HG03521 (cell line): ENCODE data around the gene C14orf132.

Experiments
- ATAC-seq: cut with Tn5 transposase; IDR thresholded peaks from one replicate; pipeline ENCODE4 v1.9.1; 2021; ENCODE audit warnings: mild to moderate bottlenecking, moderate library complexity; ENCODE audit not compliant: unreplicated experiment

Gene C14orf132

GRCh38 chr14:96096639-96097610 lies 57.8 kb downstream of the C14orf132 start:
- ATAC-seq = no peak

DNA sequence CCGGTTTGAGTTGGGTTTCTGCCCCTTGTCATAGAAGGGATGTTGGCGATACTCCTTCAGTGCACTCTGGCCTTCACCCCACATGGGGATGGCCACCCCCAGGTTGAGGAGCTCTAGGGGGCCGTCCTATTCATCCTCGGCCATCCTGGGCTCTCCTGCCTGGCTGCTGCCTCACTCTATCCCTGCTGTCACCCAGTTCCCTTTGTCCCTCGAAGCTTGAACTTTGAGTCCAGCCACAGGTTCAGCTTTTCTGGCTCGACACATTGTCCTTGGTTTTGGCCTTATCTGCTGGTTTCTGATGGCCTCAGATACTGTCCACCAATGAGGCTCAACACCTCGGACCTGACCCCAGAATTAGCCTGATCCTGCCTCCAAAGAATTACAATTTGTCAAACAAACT lies 58.6 kb downstream of the C14orf132 start:
- no peak for ATAC-seq

DNA sequence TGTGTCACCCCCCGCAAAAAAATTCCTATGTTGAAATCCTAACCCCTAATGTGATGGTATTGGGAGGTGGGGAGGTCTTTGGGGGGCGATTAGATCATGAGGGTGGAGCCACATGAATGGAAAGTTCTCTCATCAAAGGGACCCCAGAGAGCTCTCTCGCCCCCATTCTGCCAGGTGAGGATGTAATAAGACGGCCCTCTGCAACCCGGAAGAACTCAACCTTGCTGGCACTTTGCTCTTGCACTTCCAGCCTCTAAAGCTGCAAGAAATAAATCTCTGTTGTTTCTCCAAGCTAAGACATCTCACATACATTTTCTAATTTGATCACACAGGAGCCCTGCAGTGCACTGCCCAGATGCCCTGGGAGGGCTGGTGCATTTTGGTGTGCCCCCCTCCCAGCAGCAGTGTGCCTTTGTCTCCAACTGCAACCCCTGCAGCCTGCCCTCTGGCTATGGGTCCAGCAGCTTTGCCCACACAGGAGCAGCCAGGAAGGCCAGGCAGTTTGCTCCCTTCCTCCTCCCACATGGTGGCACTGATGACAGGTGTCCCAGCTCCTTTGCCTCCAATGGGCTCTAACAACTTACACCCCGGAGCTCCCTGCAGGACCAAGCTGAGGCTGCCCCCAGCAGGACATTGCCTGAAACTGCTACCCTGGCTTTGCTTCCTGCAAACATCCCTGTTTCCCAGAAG lies 59.3 kb downstream of the C14orf132 start:
- ATAC-seq = no peak

DNA sequence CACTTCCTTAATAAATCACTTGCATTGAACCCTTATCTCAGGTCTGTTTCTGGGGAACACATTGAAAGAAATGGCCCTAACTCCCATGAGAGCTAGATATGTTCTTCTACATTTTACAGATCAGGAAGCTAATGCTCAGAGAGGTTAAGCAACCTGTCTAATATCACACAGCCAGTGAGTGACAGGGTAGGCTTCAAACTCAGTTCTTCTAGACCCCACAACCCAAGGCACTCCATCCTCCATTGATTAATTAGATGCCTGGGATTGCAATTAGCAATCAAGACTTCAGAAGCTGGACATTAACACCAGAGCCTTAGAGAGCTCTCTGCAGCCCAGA lies 59.8 kb downstream of the C14orf132 start:
- ATAC-seq = no peak

GRCh38 chr14:96100161-96101064 lies 61.3 kb downstream of the C14orf132 start:
- no peak for ATAC-seq

- no peak for ATAC-seq
Measured at GRCh38 chr14:96102081-96102856, 63.1 kb downstream of the C14orf132 start.

DNA sequence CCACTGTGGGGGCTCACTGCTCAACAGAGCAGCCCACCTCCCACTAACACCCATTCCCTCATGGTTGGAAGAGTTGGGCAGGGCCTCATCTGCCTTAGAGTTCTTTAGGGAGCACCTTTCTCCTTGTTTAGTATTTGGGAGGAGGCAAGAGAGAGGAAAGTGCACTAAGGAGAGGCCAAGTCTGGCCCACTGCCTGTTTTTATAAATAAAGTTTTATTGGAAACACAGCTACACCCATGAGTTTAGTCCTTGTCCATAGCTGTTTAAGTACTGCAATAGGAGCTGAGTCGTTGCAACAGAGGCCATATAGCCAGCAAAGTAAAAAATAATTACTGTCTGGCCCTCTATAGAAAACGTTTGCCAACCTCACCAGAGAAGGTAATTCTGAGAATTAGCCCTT lies 63.9 kb downstream of the C14orf132 start:
- no peak for ATAC-seq

- no peak for ATAC-seq
Measured at GRCh38 chr14:96103560-96104460, 64.6 kb downstream of the C14orf132 start.

- no peak for ATAC-seq
Measured at GRCh38 chr14:96104469-96105057, 65.4 kb downstream of the C14orf132 start.

DNA sequence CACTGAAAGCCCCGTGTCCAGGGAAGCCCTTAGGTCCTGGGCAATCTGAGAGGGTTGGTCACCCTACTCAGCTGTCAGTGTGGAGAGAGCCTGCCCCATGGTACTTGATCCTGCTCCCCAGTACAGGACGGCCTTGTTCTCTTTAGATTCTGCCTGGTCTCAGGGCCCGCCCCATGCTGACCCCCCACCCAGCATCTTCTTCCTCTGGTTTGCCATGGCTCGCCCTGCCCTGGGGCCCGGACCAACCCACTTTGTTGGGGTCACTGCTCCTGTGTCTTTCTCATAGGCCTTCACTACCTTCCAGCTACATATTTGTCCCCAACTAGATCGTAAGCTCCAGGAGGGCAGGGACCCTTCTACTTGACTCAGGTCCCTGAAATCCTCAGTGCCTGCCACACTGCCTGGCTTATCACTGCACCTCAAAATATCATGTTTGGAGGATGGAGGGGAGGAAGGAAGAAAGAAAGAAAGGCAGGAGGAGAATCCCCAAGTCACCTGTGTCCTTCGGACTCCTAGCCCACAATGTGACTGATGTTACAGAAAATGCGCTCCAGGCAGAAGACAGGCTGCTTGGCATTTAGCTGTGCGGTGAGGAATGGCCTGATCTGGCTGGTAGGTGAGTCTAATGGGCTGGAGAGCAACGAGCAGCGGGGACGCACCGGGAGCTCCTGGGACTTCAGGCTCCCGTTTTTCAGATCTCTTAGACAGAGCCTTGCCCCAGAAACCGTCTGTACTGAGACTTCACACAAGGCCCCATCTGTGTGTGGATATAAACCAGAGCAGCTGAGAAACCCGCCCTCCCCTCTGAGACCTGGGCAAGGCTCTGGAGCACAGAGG lies 66.1 kb downstream of the C14orf132 start:
- no peak for ATAC-seq

- no peak for ATAC-seq
Measured at GRCh38 chr14:96105926-96106441, 66.8 kb downstream of the C14orf132 start.

- ATAC-seq = no peak
Measured at GRCh38 chr14:96106891-96107290, 67.7 kb downstream of the C14orf132 start.

GRCh38 chr14:96108061-96108795 lies 69.1 kb downstream of the C14orf132 start:
- ATAC-seq = no peak

DNA sequence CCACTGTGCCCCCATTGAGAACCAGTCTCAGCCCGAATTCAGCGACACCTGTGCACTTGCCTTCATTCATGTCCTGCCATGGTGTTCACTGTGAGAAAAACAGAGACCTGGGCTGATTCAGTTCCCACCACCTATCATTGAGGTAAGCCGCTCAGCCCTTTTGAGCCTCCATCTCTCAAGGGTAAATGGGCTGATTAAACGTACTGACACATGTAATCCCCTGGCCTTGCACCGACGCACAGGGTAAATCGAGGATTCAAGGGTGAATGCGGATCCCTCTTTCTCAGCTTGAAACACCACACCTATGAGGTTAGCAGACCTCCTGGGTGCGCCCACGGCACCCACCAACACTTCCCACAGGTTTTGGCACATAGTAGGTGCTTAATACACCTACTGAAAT lies 69.7 kb downstream of the C14orf132 start:
- no peak for ATAC-seq

- no peak for ATAC-seq
Measured at GRCh38 chr14:96109596-96110355, 70.6 kb downstream of the C14orf132 start.

- no peak for ATAC-seq
Measured at GRCh38 chr14:96112032-96112431, 72.9 kb downstream of the C14orf132 start.
